ES-I3 (cell line): ENCODE measurements around the gene BIRC7.
A peak's percentile ranks its signal among the peaks of the same experiment; 100 is the strongest.

Source experiments
- H3K36me3 ChIP-seq: 2 replicates; pipeline ENCODE4 v1.6.1; 2013; ENCODE audit warnings: mild to moderate bottlenecking, low read length, control low read depth, moderate library complexity; ENCODE audit not compliant: insufficient read depth
- H3K4me1 ChIP-seq: 2 replicates; pipeline ENCODE4 v1.6.1; 2013; ENCODE audit warnings: mild to moderate bottlenecking, control low read depth, low read length; ENCODE audit not compliant: insufficient read depth
- H3K9ac ChIP-seq: 2 replicates; pipeline ENCODE4 v1.6.1; 2013; ENCODE audit warnings: low read depth, mild to moderate bottlenecking, low read length, moderate library complexity
- H3K9me3 ChIP-seq: 2 replicates; pipeline ENCODE4 v1.6.1; 2013; ENCODE audit warnings: mild to moderate bottlenecking, low read length, moderate library complexity; ENCODE audit not compliant: control insufficient read depth, insufficient read depth

Gene BIRC7

GRCh38 chr20:63265891-63266515, 30.3 kb downstream of the BIRC7 start:
- Histone ChIP-seq H3K9me3 (no peaks in the 10 kb centered on the region), H3K4me1 (peaks cover 12% of the 10 kb centered on the region; the same call in 1 of the 2 replicates), H3K36me3 (no peaks in the 10 kb centered on the region), H3K9ac (no peak overlapping the region)

GRCh38 chr20:63267691-63268090, 32.0 kb downstream of the BIRC7 start:
- no peak overlapping the region for H3K9ac ChIP-seq
- H3K36me3 ChIP-seq: no peaks in the 10 kb centered on the region
- no peaks in the 10 kb centered on the region for H3K9me3 ChIP-seq
- peaks cover 5% of the 10 kb centered on the region; the same call in 1 of the 2 replicates for H3K4me1 ChIP-seq

GRCh38 chr20:63268256-63268655, 32.6 kb downstream of the BIRC7 start:
- no peaks in the 10 kb centered on the region for H3K9me3 ChIP-seq
- H3K9ac ChIP-seq: no peak overlapping the region
- H3K4me1 ChIP-seq: peaks cover 5% of the 10 kb centered on the region; the same call in 1 of the 2 replicates
- no peaks in the 10 kb centered on the region for H3K36me3 ChIP-seq

- H3K9me3 ChIP-seq: no peaks in the 10 kb centered on the region
- H3K9ac ChIP-seq: no peak overlapping the region
- peaks cover 5% of the 10 kb centered on the region; the same call in 1 of the 2 replicates for H3K4me1 ChIP-seq
- no peaks in the 10 kb centered on the region for H3K36me3 ChIP-seq
Measured at GRCh38 chr20:63268671-63269439, 33.1 kb downstream of the BIRC7 start.

GRCh38 chr20:63269724-63270123, 34.0 kb downstream of the BIRC7 start:
- Histone ChIP-seq H3K9ac (no peak overlapping the region), H3K9me3 (no peaks in the 10 kb centered on the region), H3K36me3 (no peaks in the 10 kb centered on the region), H3K4me1 (peaks cover 5% of the 10 kb centered on the region; the same call in 1 of the 2 replicates)

GRCh38 chr20:63270606-63271325, 35.1 kb downstream of the BIRC7 start:
- Histone ChIP-seq H3K9ac (no peak overlapping the region), H3K9me3 (no peaks in the 10 kb centered on the region), H3K4me1 (peaks cover 5% of the 10 kb centered on the region; the same call in 1 of the 2 replicates), H3K36me3 (peaks cover 2% of the 10 kb centered on the region; the same call in 1 of the 2 replicates)

GRCh38 chr20:63272105-63273058, 36.7 kb downstream of the BIRC7 start, which contains the start of gene ARFGAP1:
Gene ARFGAP1 (plus strand): TSS chr20:63272813. CDS start chr20:63275581, 2,768 bp downstream.
- Histone ChIP-seq H3K4me1 (peaks cover 5% of the 10 kb centered on the region; the same call in 1 of the 2 replicates), H3K9ac (peak within 1 kb of the TSS; percentile 68)

GRCh38 chr20:63273059-63273579, 37.4 kb downstream of the BIRC7 start:
- H3K9ac ChIP-seq: peak overlapping the region; percentile 68
- H3K4me1 ChIP-seq: peaks cover 5% of the 10 kb centered on the region; the same call in 1 of the 2 replicates
- peaks cover 12% of the 10 kb centered on the region; the same call in 1 of the 2 replicates for H3K36me3 ChIP-seq
- H3K9me3 ChIP-seq: no peaks in the 10 kb centered on the region

More at GRCh38 chr20:63272105-63273058, 36.7 kb downstream of the BIRC7 start, which contains the start of gene ARFGAP1:
- Histone ChIP-seq H3K9me3 (no peaks in the 10 kb centered on the region), H3K36me3 (peaks cover 12% of the 10 kb centered on the region; the same call in 1 of the 2 replicates)

- H3K9me3 ChIP-seq: no peaks in the 10 kb centered on the region
- peaks cover 4% of the 10 kb centered on the region; the same call in 1 of the 2 replicates for H3K4me1 ChIP-seq
- H3K9ac ChIP-seq: peak overlapping the region; percentile 68
- peaks cover 18% of the 10 kb centered on the region; the same call in 1 of the 2 replicates for H3K36me3 ChIP-seq
Measured at GRCh38 chr20:63273635-63274380, 38.1 kb downstream of the BIRC7 start.

- Histone ChIP-seq H3K9ac (no peak overlapping the region), H3K36me3 (peaks cover 21% of the 10 kb centered on the region; the same call in 1 of the 2 replicates), H3K4me1 (no peaks in the 10 kb centered on the region; the same call in 1 of the 2 replicates), H3K9me3 (no peaks in the 10 kb centered on the region)
Measured at GRCh38 chr20:63274381-63275228, 38.9 kb downstream of the BIRC7 start.

- peaks cover 21% of the 10 kb centered on the region; the same call in 1 of the 2 replicates for H3K36me3 ChIP-seq
Measured at GRCh38 chr20:63275825-63276224, 40.1 kb downstream of the BIRC7 start.

GRCh38 chr20:63276956-63277355, 41.3 kb downstream of the BIRC7 start:
- Histone ChIP-seq H3K9ac (no peak overlapping the region), H3K36me3 (peaks cover 21% of the 10 kb centered on the region; the same call in 1 of the 2 replicates), H3K4me1 (no peaks in the 10 kb centered on the region; the same call in 1 of the 2 replicates), H3K9me3 (no peaks in the 10 kb centered on the region)

More at GRCh38 chr20:63275825-63276224, 40.1 kb downstream of the BIRC7 start:
- no peaks in the 10 kb centered on the region for H3K9me3 ChIP-seq
- H3K4me1 ChIP-seq: no peaks in the 10 kb centered on the region; the same call in 1 of the 2 replicates
- no peak overlapping the region for H3K9ac ChIP-seq
